ENCODE measurements around the gene GABRG3.

- TF ChIP-seq, protein P1, sequence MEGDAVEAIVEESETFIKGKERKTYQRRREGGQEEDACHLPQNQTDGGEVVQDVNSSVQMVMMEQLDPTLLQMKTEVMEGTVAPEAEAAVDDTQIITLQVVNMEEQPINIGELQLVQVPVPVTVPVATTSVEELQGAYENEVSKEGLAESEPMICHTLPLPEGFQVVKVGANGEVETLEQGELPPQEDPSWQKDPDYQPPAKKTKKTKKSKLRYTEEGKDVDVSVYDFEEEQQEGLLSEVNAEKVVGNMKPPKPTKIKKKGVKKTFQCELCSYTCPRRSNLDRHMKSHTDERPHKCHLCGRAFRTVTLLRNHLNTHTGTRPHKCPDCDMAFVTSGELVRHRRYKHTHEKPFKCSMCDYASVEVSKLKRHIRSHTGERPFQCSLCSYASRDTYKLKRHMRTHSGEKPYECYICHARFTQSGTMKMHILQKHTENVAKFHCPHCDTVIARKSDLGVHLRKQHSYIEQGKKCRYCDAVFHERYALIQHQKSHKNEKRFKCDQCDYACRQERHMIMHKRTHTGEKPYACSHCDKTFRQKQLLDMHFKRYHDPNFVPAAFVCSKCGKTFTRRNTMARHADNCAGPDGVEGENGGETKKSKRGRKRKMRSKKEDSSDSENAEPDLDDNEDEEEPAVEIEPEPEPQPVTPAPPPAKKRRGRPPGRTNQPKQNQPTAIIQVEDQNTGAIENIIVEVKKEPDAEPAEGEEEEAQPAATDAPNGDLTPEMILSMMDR (IDR thresholded peaks at IDR 0.05): no peak
- no peak for TF ChIP-seq POLR2A (IDR thresholded peaks at IDR 0.05; ENCODE audit: low read length)
- TF ChIP-seq MAX (IDR thresholded peaks at IDR 0.05): no peak
- TF ChIP-seq BHLHE40 (IDR thresholded peaks at IDR 0.05; ENCODE audit: low read depth, low read length): no peak
- TF ChIP-seq CHD2 (IDR thresholded peaks at IDR 0.05; ENCODE audit: low read length, partially characterized antibody): no peak
Measured at GRCh38 chr15:27086149-27086548, 115.2 kb downstream of the GABRG3 start.
